ENCODE results near the gene LPCAT2.

DNA sequence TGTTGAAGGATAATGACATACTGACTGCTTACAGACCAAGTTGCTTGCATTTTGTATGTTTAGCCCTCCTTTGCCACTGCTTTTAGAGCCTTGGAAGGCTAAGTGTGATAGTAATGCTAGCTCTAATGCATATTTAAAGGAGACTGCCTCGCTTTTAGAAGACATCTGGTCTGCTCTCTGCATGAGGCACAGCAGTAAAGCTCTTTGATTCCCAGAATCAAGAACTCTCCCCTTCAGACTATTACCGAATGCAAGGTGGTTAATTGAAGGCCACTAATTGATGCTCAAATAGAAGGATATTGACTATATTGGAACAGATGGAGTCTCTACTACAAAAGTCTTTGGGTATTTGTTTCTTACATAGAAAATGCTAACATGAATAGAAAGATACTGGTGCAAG lies 76.8 kb downstream of the LPCAT2 start:
- TF ChIP-seq, protein P1, sequence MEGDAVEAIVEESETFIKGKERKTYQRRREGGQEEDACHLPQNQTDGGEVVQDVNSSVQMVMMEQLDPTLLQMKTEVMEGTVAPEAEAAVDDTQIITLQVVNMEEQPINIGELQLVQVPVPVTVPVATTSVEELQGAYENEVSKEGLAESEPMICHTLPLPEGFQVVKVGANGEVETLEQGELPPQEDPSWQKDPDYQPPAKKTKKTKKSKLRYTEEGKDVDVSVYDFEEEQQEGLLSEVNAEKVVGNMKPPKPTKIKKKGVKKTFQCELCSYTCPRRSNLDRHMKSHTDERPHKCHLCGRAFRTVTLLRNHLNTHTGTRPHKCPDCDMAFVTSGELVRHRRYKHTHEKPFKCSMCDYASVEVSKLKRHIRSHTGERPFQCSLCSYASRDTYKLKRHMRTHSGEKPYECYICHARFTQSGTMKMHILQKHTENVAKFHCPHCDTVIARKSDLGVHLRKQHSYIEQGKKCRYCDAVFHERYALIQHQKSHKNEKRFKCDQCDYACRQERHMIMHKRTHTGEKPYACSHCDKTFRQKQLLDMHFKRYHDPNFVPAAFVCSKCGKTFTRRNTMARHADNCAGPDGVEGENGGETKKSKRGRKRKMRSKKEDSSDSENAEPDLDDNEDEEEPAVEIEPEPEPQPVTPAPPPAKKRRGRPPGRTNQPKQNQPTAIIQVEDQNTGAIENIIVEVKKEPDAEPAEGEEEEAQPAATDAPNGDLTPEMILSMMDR (IDR thresholded peaks at IDR 0.05; ENCODE audit: control extremely low read depth in 1 of 3, insufficient read depth in 1 of 3, low read depth in 1 of 3, low read length in 3 of 3) = no peak
- TF ChIP-seq TAF1 (IDR thresholded peaks at IDR 0.05; ENCODE audit: low read depth, low read length) (no peak), GABPA (IDR thresholded peaks at IDR 0.05; ENCODE audit: borderline replicate concordance, insufficient read depth, low read length) (no peak), POLR2AphosphoS5 (IDR thresholded peaks at IDR 0.05; ENCODE audit: low read depth, low read length) (no peak)
